B cell (primary cell): ENCODE results near the gene UQCR10.

ENCODE experiments used
- EZH2 ChIP-seq: IDR thresholded peaks from 2 replicates; pipeline ENCODE4 v1.6.1; 2012; ENCODE audit warnings: borderline replicate concordance, low read depth, mild to moderate bottlenecking, moderate library complexity, low read length; ENCODE audit not compliant: insufficient read depth, poor library complexity, severe bottlenecking
- TF ChIP-seq, protein P1 (sequence below): fragments of 200-600 bp; IDR thresholded peaks from one replicate; pipeline ENCODE4 v1.8.0; 2022; ENCODE audit warnings: antibody characterized with exemption, mild to moderate bottlenecking

DNA sequence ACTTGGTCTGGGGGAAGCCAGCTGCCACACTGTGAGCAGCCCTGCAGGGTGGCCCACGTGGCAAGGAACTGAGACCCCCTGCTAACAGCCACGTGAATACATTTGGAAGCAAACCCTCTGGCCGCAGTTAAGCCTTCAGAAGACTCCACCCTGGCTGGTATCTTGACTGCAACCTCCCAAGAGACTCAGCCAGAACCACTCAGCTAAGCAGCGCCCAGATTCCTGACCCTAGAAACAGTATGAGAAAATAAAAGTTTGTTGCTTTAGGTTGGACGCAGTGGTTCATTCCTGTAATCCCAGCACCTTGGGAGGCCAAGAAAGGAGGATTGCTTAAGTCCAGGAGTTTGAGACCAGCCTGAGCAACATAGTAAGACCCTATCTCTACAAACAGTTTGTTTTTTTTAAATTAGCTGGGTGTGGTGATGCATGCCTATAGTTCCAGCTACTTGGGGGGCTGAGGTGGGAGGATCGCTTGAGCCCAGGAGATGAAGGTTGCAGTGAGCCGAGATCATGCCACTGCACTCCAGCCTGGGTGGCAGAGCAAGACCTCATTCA is 9.0 kb upstream of the UQCR10 start:
- TF ChIP-seq EZH2, result no peak
- TF ChIP-seq, protein P1, sequence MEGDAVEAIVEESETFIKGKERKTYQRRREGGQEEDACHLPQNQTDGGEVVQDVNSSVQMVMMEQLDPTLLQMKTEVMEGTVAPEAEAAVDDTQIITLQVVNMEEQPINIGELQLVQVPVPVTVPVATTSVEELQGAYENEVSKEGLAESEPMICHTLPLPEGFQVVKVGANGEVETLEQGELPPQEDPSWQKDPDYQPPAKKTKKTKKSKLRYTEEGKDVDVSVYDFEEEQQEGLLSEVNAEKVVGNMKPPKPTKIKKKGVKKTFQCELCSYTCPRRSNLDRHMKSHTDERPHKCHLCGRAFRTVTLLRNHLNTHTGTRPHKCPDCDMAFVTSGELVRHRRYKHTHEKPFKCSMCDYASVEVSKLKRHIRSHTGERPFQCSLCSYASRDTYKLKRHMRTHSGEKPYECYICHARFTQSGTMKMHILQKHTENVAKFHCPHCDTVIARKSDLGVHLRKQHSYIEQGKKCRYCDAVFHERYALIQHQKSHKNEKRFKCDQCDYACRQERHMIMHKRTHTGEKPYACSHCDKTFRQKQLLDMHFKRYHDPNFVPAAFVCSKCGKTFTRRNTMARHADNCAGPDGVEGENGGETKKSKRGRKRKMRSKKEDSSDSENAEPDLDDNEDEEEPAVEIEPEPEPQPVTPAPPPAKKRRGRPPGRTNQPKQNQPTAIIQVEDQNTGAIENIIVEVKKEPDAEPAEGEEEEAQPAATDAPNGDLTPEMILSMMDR, result no peak
